Ectodermal cell (in vitro differentiated cells): ENCODE data around the gene PACS1.

Source experiments
- H3K27ac ChIP-seq: 2 replicates; pipeline ENCODE4 v1.7.0; 2013; ENCODE audit warnings: mild to moderate bottlenecking, low read depth, low read length; ENCODE audit not compliant: insufficient read depth, poor library complexity, severe bottlenecking
- H3K27me3 ChIP-seq: 2 replicates; pipeline ENCODE4 v1.7.0; 2013; ENCODE audit warnings: mild to moderate bottlenecking, low read length; ENCODE audit not compliant: insufficient read depth, control insufficient read depth, poor library complexity, severe bottlenecking
- H3K36me3 ChIP-seq: one replicate; pipeline ENCODE4 v1.7.0; 2013; ENCODE audit warnings: low read length; ENCODE audit not compliant: control insufficient read depth, insufficient read depth
- H3K4me1 ChIP-seq: one replicate; pipeline ENCODE4 v1.7.0; 2013; ENCODE audit warnings: low read length; ENCODE audit not compliant: control insufficient read depth, insufficient read depth
- H3K4me3 ChIP-seq: 2 replicates; pipeline ENCODE4 v1.7.0; 2013; ENCODE audit warnings: low read depth, low read length, control low read depth; ENCODE audit not compliant: insufficient read depth
- H3K9me3 ChIP-seq: 2 replicates; pipeline ENCODE4 v1.7.0; 2013; ENCODE audit warnings: mild to moderate bottlenecking, low read length, moderate library complexity; ENCODE audit not compliant: control insufficient read depth
- WGBS, 2 experiments: methylation state at CpG; one replicate each; pipeline ENCODE4 v1.1.7; 2013; ENCODE audit warnings: missing lambda C conversion rate in 2 of 2; 5-methylcytosine and 5-hydroxymethylcytosine counted together

PACS1 gene

DNA sequence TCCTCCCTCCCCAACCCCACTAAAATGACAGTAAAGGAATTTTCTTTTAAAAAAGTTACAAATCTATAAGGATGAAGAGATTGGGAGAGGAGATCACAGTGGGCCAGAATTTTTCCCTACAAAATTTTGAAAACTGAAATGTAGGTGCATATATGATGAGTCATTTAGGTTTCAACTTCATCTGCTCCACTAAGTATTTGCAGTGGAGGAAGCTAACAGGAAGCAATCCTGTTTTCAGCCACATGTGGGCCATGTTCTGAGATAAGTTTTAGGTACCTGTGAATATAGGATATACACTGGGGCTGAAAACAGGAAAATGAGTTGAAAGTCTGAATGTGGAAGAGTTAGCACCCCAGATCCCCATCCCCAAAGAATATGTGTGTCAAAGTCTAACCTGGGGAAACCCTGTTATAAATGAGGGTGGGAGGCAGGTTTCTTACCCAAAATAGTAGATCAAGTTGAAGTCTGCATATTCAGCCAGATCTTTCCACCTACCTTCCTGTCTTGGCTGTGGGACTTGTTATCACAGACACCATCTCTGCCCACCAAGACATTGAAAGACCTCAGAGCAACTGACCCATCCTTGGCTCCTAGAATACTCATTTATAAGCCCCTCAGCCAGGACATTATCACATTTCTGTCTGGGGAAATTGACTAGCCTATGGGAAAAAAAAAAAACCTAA, 87.3 kb downstream of the PACS1 start:
- Histone ChIP-seq H3K9me3 (no peaks in the 10 kb centered on the region), H3K27ac (no peak overlapping the region), H3K27me3 (no peaks in the 10 kb centered on the region), H3K4me3 (no peak overlapping the region), H3K36me3 (no peaks in the 10 kb centered on the region), H3K4me1 (no peaks in the 10 kb centered on the region)

DNA sequence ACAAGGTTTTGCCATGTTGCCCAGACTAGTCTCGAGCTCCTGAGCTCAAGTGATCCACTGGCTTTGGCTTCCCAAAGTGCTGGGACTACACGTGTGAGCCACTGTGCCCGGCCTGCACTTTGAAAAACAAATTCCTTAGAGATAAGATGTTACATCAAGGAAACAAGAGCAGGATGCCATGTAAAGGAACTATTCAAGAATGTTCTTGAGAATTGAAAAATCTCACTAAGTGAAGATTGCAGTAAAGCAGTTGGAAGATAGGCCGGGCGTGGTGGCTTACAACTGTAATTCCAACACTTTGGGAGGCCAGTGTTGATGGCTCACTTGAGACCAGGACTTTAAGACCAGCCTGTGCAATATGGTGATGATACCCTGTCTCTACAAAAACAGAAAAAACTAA, 88.1 kb downstream of the PACS1 start:
- Histone ChIP-seq H3K27me3 (no peaks in the 10 kb centered on the region), H3K4me3 (no peak overlapping the region), H3K9me3 (no peaks in the 10 kb centered on the region), H3K36me3 (no peaks in the 10 kb centered on the region), H3K4me1 (no peaks in the 10 kb centered on the region), H3K27ac (no peak overlapping the region)
- 93 to 95% methylated on average over 5 of the region's 5 CpGs for WGBS, 2 experiments

DNA sequence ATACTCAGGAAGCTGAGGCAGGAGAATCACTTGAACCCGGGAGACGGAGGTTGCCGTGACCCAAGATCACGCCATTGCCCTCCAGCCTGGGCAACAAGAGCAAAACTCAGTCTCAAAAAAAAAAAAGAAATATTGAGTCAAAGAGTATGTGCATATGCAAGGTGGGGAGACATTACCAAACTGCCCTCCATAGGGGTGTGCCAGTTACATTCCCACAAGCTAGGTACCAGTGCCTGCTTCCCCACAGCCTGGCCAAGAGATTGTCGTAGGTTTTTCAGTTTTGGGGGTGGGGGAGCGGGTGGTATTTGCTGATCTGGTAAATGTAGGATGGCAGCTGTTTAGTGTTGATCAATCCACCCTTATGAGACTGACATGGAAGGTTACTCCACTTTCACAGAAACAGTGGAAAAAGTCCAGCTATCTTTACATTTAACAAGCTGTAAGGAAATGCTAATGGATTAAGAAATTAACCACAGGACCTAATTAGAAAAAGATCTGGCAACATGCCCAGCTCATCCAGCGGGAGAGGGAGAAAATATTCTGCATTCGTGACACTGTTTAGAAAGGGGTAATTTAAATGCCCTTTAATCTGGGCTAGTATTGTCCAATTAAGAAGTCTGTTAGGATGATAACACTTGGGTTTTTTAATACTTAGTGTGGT, 89.4 kb downstream of the PACS1 start:
- H3K27ac ChIP-seq = no peak overlapping the region
- H3K36me3 ChIP-seq = no peaks in the 10 kb centered on the region
- 88 to 96% methylated on average over 8 of the region's 8 CpGs for WGBS, 2 experiments

DNA sequence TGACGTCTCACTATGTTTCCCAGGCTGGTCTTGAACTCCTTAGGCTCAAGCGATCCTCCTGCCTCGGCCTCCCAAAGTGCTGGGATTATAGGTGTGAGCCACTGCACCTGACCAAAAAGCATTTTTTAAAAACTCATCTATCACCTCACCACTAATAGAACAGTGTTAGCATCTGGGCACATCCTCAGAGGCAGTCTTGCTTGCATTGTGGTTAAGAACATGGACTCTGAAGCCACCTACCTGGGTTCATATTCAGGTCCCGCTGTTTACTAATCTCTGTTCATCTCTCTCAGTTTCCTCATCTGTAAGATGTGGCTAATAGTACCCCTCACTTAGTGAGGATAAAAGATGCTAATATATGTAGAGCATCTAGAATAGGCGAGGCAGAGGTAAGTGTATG, 90.6 kb downstream of the PACS1 start:
- Histone ChIP-seq H3K9me3 (no peaks in the 10 kb centered on the region), H3K4me3 (no peak overlapping the region), H3K27me3 (no peaks in the 10 kb centered on the region), H3K4me1 (no peaks in the 10 kb centered on the region), H3K27ac (no peak overlapping the region), H3K36me3 (no peaks in the 10 kb centered on the region)
- 91 to 92% methylated on average over 5 of the region's 5 CpGs for WGBS, 2 experiments

More for the DNA sequence above, 89.4 kb downstream of the PACS1 start:
- no peak overlapping the region for H3K4me3 ChIP-seq
- no peaks in the 10 kb centered on the region for H3K9me3 ChIP-seq
- H3K27me3 ChIP-seq = no peaks in the 10 kb centered on the region
- H3K4me1 ChIP-seq = no peaks in the 10 kb centered on the region

DNA sequence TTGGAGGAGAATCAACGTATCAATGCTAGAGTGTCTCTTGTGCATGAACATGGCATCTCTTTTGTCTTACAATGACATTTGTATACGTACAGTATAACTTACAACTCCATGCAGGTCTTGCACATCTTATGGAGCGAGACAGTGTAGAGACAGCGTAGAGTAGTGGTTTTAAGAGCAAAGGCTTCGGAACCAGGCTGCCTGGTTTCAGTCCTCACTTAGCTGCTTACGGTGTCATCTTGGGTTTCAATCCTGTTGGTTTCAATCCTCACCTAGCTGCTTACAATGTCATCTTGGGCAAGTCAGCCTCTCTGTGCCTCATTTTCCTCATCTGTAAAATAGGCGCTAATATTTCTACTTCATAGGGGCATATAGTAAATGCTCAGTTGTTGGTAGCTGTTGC, 98.2 kb downstream of the PACS1 start:
- 95 to 96% methylated on average over 7 of the region's 7 CpGs for WGBS, 2 experiments
- H3K36me3 ChIP-seq = no peaks in the 10 kb centered on the region

DNA sequence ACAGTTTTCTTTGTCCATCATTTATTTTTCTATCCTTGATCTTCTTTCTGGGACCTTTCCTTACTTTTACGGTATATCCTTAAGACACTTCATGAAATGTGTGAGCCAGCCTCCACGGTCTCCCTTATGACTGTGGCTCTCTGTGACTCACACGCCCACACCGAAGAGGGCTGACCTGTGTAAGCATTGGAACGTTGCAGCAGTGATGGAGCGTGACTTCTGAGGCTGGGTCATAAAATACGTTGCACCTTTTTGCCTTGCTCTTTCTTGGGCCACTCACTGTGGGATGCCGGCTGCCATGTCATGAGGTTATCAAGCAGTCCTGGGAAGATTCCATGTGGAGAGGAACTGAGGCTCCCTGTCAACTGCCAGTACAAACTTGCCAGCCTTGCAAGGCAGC, 102.1 kb downstream of the PACS1 start:
- Histone ChIP-seq H3K27ac (no peak overlapping the region), H3K27me3 (no peaks in the 10 kb centered on the region), H3K36me3 (no peaks in the 10 kb centered on the region), H3K4me3 (no peak overlapping the region), H3K4me1 (no peaks in the 10 kb centered on the region), H3K9me3 (no peaks in the 10 kb centered on the region)
- 91 to 92% methylated on average over 8 of the region's 8 CpGs for WGBS, 2 experiments

More for the DNA sequence above, 98.2 kb downstream of the PACS1 start:
- Histone ChIP-seq H3K27me3 (no peaks in the 10 kb centered on the region), H3K4me3 (no peak overlapping the region), H3K4me1 (no peaks in the 10 kb centered on the region), H3K9me3 (no peaks in the 10 kb centered on the region), H3K27ac (no peak overlapping the region)

DNA sequence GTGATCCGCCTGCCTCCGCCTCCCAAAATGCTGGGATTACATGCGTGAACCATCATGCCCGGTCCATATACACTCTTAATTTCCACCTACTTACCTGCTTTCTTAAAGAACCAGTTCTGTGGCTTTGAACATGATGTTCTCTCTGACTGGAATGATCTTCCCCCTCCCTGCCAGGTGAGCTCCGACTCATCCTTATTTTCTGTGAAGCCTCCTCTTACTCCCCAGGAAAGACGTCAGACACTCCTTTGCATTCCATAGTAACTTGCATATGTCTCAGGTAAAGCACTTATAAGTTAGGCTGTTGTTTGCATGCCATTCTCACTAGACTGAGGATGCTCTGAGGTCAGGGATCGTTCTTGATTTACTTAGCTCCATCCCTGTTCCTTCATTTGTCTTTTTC, 106.6 kb downstream of the PACS1 start:
- H3K4me3 ChIP-seq = no peak overlapping the region
- H3K9me3 ChIP-seq = no peaks in the 10 kb centered on the region
- no peaks in the 10 kb centered on the region for H3K27me3 ChIP-seq
- 92 to 93% methylated on average over 7 of the region's 7 CpGs for WGBS, 2 experiments
- H3K36me3 ChIP-seq = no peaks in the 10 kb centered on the region
- no peaks in the 10 kb centered on the region for H3K4me1 ChIP-seq
- no peak overlapping the region for H3K27ac ChIP-seq

DNA sequence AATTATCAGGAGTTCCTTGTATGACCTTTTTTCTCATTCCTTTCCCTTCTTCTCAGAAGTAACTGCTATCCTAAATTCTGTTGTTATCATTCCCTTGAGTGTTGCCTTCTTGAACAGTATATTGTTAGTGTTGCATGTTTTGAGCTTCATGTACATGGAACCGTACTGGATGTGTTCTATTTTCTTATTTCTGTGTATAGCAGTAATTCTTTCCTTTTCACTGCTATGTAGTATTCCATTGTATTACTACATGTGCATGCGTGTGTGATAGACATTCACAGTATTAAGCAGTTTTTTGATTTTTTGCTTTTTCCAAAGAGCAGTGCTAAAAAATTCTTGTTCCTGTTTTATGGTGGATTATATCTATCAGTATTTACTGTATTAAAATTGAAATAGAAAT, 108.1 kb downstream of the PACS1 start:
- H3K27me3 ChIP-seq = no peaks in the 10 kb centered on the region
- no peaks in the 10 kb centered on the region for H3K9me3 ChIP-seq
- no peaks in the 10 kb centered on the region for H3K4me1 ChIP-seq
- WGBS, 2 experiments = 90% methylated on average over 2 of the region's 2 CpGs; no CpG with 5 or more reads in 1 of the 2 experiments
- H3K36me3 ChIP-seq = no peaks in the 10 kb centered on the region
- no peak overlapping the region for H3K27ac ChIP-seq
- H3K4me3 ChIP-seq = no peak overlapping the region

DNA sequence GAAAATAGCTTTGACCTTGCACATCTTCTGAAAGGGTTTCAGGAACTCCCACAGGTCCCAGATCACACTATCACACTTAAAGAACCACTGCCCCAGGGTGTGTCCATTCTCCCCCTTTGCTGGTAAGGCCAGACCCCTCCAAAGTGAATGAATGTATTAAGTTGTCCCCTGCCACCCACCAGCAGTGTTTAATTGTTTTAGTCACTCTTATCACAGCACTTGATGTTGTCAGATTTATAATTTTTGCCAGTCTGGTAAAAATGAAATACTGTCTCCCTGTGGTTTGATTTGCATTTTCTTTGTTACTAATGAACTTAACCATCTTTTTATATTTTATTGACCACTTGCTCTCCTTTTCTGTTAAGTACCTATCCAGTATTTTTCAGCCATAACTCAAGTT, 108.8 kb downstream of the PACS1 start:
- Histone ChIP-seq H3K4me1 (no peaks in the 10 kb centered on the region), H3K4me3 (no peak overlapping the region), H3K27ac (no peak overlapping the region), H3K36me3 (no peaks in the 10 kb centered on the region), H3K27me3 (no peaks in the 10 kb centered on the region), H3K9me3 (no peaks in the 10 kb centered on the region)

DNA sequence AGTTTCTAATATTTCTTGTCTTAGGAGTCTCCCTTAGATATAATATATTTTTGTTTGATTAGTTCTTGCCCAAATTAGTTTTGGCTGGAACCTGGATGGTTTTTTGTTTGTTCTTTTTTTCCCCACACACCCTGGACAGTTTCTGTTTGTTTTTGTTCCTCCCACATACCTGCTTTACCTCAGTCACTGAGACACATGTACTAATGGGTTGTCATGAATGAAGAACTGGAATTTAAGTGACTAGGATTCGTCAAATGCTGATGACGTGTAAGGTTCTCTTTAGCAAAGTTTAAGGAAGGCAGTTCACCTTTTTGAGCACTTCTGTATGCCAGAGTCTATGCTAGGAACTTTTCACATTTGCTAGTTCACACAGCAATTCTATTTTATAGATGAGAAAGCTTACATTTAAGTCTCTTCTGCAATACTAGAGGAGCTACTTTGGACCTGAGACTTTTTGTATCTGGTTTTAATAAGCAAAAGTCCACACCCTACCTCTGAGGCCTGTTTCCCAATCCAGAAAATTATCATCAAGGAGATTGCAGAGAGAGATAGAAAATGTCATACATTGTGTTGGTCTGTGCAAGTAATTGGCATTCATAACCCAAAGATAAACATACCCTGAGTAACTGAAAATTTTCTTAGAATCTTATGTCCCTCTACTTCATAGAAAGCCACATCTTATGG, 111.7 kb downstream of the PACS1 start:
- H3K4me3 ChIP-seq = no peak overlapping the region
- no peak overlapping the region for H3K27ac ChIP-seq
- 93 to 96% methylated on average over 2 of the region's 2 CpGs for WGBS, 2 experiments
- no peaks in the 10 kb centered on the region for H3K4me1 ChIP-seq
- no peaks in the 10 kb centered on the region for H3K36me3 ChIP-seq
- no peaks in the 10 kb centered on the region for H3K27me3 ChIP-seq
- no peaks in the 10 kb centered on the region for H3K9me3 ChIP-seq
